Measurements from ENCODE around the gene IQCK.

IQCK gene

GRCh38 chr16:19805459-19806162, 87.5 kb downstream of the IQCK start:
- DNase-seq (ENCODE audit: low read depth) = no peak

- peak; percentile 60 for DNase-seq (ENCODE audit: low read depth)
Observed at GRCh38 chr16:19808061-19808641, 90.1 kb downstream of the IQCK start.

- DNase-seq (ENCODE audit: low read depth) = peak; percentile 32
Observed at GRCh38 chr16:19809121-19809635, 91.1 kb downstream of the IQCK start.

DNA sequence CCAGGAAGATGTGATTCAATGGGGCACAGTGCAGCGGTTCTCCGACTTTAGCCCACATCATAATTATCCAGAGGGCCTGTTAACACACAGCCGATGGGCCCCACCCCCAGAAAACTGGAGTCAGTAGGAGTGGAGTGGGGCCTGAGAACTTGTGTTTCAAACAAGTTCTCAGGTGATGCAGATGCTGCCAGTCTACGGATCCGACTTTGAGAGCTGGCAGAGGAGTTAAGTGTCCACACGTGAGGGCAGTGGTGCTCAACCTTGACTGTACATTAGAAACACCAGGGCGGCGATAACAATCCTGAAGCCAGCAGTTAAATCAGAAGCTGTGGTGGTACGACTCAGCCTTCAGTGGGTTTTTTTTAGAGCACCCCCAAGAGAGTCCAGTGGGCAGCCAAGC, 91.6 kb downstream of the IQCK start:
- DNase-seq (ENCODE audit: low read depth) = no peak

DNA sequence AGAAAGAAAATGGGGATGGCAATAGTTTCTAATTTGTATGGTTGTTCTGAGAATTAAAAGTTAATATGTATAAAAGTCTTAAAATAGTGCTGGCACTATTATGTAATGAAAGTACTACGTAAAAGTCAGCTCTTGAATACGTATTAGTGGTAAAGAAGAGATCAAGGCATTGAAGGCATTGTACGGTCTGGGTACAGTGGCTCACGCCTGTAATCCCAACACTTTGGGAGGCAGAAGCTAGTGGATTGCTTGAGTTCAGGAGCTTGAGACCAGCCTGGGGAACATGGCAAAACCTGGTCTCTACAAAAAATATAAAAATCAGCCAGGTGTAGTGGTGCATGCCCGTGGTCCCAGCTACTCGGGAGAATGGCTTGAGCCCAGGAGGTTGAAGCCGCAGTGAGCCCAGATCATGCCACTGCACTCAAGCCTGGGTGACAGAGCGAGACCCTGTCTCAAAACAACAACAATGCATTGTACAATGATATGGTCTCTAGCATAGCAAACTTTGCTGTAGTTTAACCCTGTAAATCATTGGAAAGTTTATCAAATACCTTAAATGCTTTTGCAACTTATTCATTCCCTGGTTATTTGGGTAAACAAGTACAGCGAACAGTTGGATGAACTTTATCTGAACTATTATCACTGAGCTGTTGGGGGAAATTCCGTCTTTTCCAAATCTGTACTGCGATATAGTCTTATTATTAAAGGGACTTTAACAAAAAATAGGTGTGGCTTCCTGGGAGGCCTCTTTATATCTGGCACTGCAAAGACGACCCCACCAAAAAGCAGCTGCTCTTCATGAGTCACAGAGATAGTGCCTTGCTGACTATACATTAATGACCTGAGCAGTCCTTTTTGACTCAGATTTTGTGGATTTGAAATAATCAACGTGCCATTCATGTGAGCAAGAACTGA, 93.0 kb downstream of the IQCK start:
- DNase-seq (ENCODE audit: low read depth) = peak; percentile 89

DNA sequence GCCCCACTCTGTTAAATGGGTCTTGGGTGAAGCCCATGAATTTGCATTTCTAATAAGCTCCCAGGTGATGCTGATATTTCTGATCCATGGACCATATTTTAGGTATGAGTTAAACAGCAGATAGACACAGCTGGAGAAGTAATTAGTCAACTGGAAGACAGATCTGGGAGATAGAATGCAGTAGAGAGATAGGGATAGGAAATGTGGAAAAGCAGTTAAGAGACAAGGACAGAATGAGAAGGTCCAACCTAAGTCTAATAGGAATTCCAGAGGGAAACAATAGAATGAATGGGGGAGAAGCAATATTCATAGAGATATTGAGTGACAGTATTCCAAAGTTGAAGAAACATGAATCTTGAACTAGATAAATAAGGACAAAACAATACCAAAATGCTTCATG, 94.9 kb downstream of the IQCK start:
- DNase-seq (ENCODE audit: low read depth) = no peak

GRCh38 chr16:19815418-19815817, 97.3 kb downstream of the IQCK start:
- DNase-seq (ENCODE audit: low read depth) = no peak

GRCh38 chr16:19817122-19817521, 99.1 kb downstream of the IQCK start:
- no peak for DNase-seq (ENCODE audit: low read depth)

- peak; percentile 91 for DNase-seq (ENCODE audit: low read depth)
Observed at GRCh38 chr16:19817875-19818274, 99.8 kb downstream of the IQCK start.

DNA sequence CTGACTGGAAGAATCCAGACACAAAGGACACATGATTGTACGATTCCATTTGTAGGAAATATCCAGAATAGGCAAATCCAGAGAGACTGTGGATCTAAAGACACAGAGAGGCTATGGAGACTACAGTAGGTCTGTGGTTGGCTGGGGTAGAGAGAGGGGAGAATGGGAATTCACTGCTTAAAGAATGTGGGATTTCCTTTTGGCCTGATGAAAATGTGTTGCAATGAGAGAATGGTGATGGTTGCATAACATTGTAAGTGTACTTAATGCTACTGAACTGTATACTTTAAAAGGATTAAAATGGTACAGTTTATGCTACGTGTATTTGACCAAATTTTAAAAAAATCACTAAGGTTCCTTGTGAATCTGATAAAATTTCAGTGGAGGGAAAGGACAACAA, 104.5 kb downstream of the IQCK start:
- peak; percentile 90 for DNase-seq (ENCODE audit: low read depth)

GRCh38 chr16:19823322-19823721, 105.3 kb downstream of the IQCK start:
- no peak for DNase-seq (ENCODE audit: low read depth)

GRCh38 chr16:19824216-19824615, 106.1 kb downstream of the IQCK start:
- no peak for DNase-seq (ENCODE audit: low read depth)

- DNase-seq (ENCODE audit: low read depth) = no peak
Observed at GRCh38 chr16:19829844-19830692, 112.0 kb downstream of the IQCK start.

- DNase-seq (ENCODE audit: low read depth) = no peak
Observed at GRCh38 chr16:19830902-19831560, 113.0 kb downstream of the IQCK start.

- DNase-seq (ENCODE audit: low read depth) = peak; percentile 80
Observed at GRCh38 chr16:19831678-19832077, 113.6 kb downstream of the IQCK start.

- no peak for DNase-seq (ENCODE audit: low read depth)
Observed at GRCh38 chr16:19833176-19833575, 115.1 kb downstream of the IQCK start.

DNA sequence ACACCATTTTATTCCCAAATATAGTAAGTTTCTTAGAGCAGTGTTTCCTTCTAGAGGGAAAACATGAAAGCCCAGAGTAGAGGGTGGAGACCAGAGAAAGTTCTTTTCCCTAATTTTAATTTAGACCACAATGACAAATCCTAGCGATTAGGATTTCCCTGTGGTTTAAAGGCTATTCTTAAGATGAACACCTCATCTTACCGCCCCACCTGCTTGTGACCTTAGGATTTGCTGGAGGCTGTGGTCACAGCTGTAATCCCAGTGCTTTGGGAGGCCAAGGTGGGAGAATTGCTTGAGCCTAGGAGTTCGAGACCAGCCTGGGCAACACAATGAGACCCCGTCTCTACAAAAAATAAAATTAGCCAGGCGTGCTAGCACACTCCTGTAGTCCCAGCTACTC, 115.5 kb downstream of the IQCK start:
- DNase-seq (ENCODE audit: low read depth) = no peak

DNA sequence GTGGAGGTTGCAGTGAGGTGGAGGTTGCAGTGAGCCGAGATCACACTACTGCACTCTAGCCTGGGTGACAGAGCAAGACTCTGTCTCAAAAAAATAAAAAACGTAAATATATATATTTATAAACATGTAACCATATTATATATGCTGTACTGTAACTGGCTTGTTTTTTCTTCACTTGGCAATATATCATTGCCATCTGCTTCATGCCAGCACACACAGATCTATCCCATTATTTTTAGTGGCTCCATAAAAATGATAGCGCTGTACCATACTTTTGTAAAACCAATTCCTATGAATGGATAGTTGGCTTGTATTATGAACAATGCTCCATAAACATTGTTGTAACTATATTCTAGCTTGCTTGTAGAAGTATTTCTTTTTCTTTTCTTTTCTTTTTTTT, 117.1 kb downstream of the IQCK start:
- no peak for DNase-seq (ENCODE audit: low read depth)

GRCh38 chr16:19835968-19836421, 117.9 kb downstream of the IQCK start:
- DNase-seq (ENCODE audit: low read depth) = no peak

- peak; percentile 57 for DNase-seq (ENCODE audit: low read depth)
Observed at GRCh38 chr16:19837331-19837980, 119.4 kb downstream of the IQCK start.
